HUES6 (cell line): ENCODE results near the gene MTNR1B.

Source experiments
- H3K27ac ChIP-seq: 2 replicates; pipeline ENCODE4 v1.7.0; 2013; ENCODE audit warnings: low read depth, mild to moderate bottlenecking, low read length, inconsistent platforms
- H3K27me3 ChIP-seq: 2 replicates; pipeline ENCODE4 v1.6.1; 2013; ENCODE audit warnings: low read length; ENCODE audit not compliant: control insufficient read depth, insufficient read depth
- H3K36me3 ChIP-seq: 2 replicates; pipeline ENCODE4 v1.6.1; 2013; ENCODE audit warnings: low read length; ENCODE audit not compliant: control insufficient read depth, insufficient read depth
- H3K4me1 ChIP-seq: 2 replicates; pipeline ENCODE4 v1.6.1; 2013; ENCODE audit warnings: low read length; ENCODE audit not compliant: control insufficient read depth, insufficient read depth
- H3K4me3 ChIP-seq: 2 replicates; pipeline ENCODE4 v1.5.1; 2013; ENCODE audit warnings: low read depth, low read length
- H3K9ac ChIP-seq: one replicate; pipeline ENCODE4 v1.6.1; 2013; ENCODE audit warnings: mild to moderate bottlenecking, low read length
- H3K9me3 ChIP-seq: 2 replicates; pipeline ENCODE4 v1.6.1; 2013; ENCODE audit warnings: low read depth, low read length; ENCODE audit not compliant: control insufficient read depth, insufficient read depth

Gene MTNR1B

GRCh38 chr11:92978271-92979111 is 9.0 kb downstream of the MTNR1B start:
- H3K9ac ChIP-seq = no peak overlapping the region
- H3K4me3 ChIP-seq = no peak overlapping the region
- H3K36me3 ChIP-seq = no peaks in the 10 kb centered on the region
- H3K9me3 ChIP-seq = no peaks in the 10 kb centered on the region
- H3K27ac ChIP-seq = no peak overlapping the region
- no peaks in the 10 kb centered on the region for H3K4me1 ChIP-seq
- no peaks in the 10 kb centered on the region for H3K27me3 ChIP-seq

DNA sequence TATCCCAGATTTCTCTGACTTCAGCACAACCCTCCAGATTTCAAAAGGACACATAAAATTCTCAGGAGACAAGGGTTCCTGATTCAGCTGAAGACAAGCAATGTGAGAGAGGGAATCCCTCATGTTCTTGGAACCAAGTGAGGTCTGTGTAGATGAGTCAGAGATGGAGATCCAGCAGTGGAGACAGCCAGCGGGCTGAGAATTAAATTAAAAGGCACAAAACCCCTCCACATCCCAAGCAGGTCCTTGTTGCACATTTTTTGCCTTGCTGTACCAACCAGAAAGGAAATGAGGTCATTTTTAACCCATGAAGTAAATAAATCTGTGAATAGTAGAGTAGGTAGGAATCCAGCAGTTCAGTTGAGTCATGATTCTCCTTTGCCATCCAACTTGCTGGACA is 9.7 kb downstream of the MTNR1B start:
- H3K9ac ChIP-seq = no peak overlapping the region
- no peaks in the 10 kb centered on the region for H3K27me3 ChIP-seq
- H3K27ac ChIP-seq = no peak overlapping the region

DNA sequence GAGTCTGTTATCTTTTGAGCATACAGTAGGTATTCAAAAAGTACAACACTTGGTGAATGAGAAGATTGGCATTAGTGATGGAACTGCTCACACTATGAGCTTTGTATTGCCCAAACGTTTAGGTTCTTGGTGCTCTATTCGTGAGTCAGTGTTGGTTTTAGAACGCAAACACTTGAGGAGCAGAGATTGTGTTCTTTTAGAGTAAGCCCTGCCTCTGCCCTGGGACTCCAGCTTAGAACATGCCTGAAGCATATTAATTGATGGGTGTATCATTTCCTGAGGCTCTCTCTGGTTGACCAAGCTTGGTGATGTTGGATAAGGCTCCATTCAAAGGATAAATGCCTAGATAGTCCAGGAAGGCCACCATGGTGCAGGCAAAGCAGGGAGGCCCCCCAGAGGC is 10.9 kb downstream of the MTNR1B start:
- H3K4me1 ChIP-seq = peaks cover 2% of the 10 kb centered on the region; the same call in 1 of the 2 replicates
- H3K27me3 ChIP-seq = no peaks in the 10 kb centered on the region
- H3K36me3 ChIP-seq = no peaks in the 10 kb centered on the region
- no peak overlapping the region for H3K4me3 ChIP-seq
- no peak overlapping the region for H3K27ac ChIP-seq
- no peak overlapping the region for H3K9ac ChIP-seq
- no peaks in the 10 kb centered on the region for H3K9me3 ChIP-seq

More for the DNA sequence above, 9.7 kb downstream of the MTNR1B start:
- H3K4me1 ChIP-seq = peaks cover 2% of the 10 kb centered on the region; the same call in 1 of the 2 replicates
- H3K4me3 ChIP-seq = no peak overlapping the region
- no peaks in the 10 kb centered on the region for H3K9me3 ChIP-seq
- H3K36me3 ChIP-seq = no peaks in the 10 kb centered on the region

DNA sequence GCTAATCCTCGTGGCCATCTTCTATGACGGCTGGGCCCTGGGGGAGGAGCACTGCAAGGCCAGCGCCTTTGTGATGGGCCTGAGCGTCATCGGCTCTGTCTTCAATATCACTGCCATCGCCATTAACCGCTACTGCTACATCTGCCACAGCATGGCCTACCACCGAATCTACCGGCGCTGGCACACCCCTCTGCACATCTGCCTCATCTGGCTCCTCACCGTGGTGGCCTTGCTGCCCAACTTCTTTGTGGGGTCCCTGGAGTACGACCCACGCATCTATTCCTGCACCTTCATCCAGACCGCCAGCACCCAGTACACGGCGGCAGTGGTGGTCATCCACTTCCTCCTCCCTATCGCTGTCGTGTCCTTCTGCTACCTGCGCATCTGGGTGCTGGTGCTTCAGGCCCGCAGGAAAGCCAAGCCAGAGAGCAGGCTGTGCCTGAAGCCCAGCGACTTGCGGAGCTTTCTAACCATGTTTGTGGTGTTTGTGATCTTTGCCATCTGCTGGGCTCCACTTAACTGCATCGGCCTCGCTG is 12.1 kb downstream of the MTNR1B start:
- no peaks in the 10 kb centered on the region for H3K27me3 ChIP-seq
- no peaks in the 10 kb centered on the region for H3K9me3 ChIP-seq
- no peaks in the 10 kb centered on the region for H3K36me3 ChIP-seq
- peaks cover 2% of the 10 kb centered on the region; the same call in 1 of the 2 replicates for H3K4me1 ChIP-seq
- H3K4me3 ChIP-seq = no peak overlapping the region
- no peak overlapping the region for H3K9ac ChIP-seq
- no peak overlapping the region for H3K27ac ChIP-seq

DNA sequence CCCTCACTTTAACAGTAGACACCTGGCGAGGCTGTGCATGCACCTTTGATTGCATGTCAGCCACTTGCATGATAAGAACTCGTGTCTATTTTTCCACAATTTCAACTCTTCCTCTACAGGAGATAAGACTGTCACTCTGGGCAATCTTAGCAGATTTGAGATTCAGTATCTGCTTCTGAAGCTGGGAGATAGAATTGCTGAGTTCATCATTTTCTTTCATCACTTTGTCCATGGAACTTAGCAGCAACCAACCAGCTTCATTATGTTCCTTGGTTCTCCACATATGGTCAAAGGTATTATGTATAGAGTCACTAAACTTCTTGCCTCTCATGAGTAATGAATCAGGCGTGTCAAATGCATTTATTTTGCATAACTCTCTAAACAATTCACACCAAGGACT is 17.1 kb downstream of the MTNR1B start:
- no peak overlapping the region for H3K9ac ChIP-seq
- H3K27me3 ChIP-seq = no peaks in the 10 kb centered on the region
- no peaks in the 10 kb centered on the region for H3K36me3 ChIP-seq
- no peak overlapping the region for H3K4me3 ChIP-seq
- peaks cover 2% of the 10 kb centered on the region; the same call in 1 of the 2 replicates for H3K4me1 ChIP-seq
- H3K27ac ChIP-seq = no peak overlapping the region
- peaks cover 10% of the 10 kb centered on the region for H3K9me3 ChIP-seq

- no peak overlapping the region for H3K27ac ChIP-seq
- no peaks in the 10 kb centered on the region for H3K36me3 ChIP-seq
- no peaks in the 10 kb centered on the region for H3K4me1 ChIP-seq
- H3K27me3 ChIP-seq = no peaks in the 10 kb centered on the region
- H3K9ac ChIP-seq = no peak overlapping the region
- H3K9me3 ChIP-seq = peaks cover 10% of the 10 kb centered on the region
- H3K4me3 ChIP-seq = no peak overlapping the region
Measured at GRCh38 chr11:92993004-92993403, 23.6 kb downstream of the MTNR1B start.

DNA sequence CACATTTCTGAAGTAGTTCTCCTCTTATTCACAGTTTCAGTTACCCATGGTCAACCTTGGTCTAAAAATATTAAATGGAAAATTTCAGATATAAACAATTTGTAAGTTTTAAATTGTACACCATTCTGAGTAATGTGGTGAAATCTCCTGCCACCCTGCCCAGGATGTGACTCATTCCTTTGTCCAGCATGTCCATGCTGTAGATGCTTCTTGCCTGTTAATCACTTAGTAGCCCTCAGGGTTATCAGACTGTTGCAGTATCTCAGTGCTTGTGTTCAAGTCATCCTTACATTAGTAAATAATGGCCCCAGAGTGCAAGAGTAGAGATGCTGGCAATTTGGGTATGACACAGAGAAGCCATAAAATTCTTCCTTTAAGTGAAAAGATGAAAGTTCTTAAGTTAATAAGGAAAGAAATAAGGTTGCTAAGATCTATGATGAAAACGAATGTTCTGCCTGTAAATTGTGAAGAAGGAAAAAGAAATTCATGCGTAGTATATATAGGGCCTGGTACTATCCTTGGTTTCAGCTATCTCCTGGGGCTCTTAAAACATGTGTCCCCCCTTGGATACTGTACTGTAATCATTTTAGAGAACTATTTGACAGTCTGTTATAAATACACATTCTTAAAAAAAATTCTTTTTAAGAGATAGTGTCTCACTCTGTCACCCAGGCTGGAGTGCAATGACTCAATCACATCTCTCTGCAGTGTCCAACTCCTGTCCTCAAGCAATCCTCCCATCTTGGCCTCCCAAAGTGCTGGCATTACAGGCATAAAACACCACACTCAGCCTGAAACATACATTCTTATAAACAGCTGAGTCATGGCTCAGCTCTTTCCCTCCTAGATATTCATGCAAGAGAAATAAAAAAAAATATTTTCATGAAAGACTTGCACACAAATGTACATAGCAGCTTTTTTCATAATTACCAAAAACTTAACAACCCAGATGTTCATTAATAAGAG is 31.3 kb downstream of the MTNR1B start:
- Histone ChIP-seq H3K9ac (no peak overlapping the region), H3K27ac (no peak overlapping the region), H3K4me3 (no peak overlapping the region), H3K9me3 (no peaks in the 10 kb centered on the region), H3K36me3 (no peaks in the 10 kb centered on the region), H3K4me1 (no peaks in the 10 kb centered on the region), H3K27me3 (no peaks in the 10 kb centered on the region)

GRCh38 chr11:93001806-93002205 is 32.4 kb downstream of the MTNR1B start:
- no peak overlapping the region for H3K4me3 ChIP-seq
- no peaks in the 10 kb centered on the region for H3K36me3 ChIP-seq
- no peaks in the 10 kb centered on the region for H3K4me1 ChIP-seq
- no peaks in the 10 kb centered on the region for H3K27me3 ChIP-seq
- no peak overlapping the region for H3K9ac ChIP-seq
- no peaks in the 10 kb centered on the region for H3K9me3 ChIP-seq
- no peak overlapping the region for H3K27ac ChIP-seq

DNA sequence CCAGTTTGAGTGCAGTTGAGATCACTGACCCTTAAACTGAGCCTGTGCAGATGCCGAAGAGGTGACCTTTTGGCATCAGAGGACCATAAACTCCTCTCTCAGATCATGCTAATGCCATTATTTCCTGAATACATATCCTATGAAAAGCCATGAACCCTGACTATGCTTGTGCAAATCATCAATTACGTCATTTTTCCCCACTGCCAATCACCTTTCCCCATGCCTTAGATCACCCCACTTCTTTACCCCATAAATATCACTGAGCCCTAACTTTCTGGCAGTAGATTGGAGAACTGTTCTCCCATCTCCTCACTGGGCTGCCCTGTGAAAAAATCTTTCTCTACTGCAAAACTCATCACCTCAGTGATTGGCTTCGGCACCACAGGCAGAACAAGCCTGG is 32.9 kb downstream of the MTNR1B start:
- Histone ChIP-seq H3K36me3 (no peaks in the 10 kb centered on the region), H3K27ac (no peak overlapping the region), H3K4me3 (no peak overlapping the region), H3K9ac (no peak overlapping the region), H3K9me3 (no peaks in the 10 kb centered on the region), H3K27me3 (no peaks in the 10 kb centered on the region), H3K4me1 (no peaks in the 10 kb centered on the region)

DNA sequence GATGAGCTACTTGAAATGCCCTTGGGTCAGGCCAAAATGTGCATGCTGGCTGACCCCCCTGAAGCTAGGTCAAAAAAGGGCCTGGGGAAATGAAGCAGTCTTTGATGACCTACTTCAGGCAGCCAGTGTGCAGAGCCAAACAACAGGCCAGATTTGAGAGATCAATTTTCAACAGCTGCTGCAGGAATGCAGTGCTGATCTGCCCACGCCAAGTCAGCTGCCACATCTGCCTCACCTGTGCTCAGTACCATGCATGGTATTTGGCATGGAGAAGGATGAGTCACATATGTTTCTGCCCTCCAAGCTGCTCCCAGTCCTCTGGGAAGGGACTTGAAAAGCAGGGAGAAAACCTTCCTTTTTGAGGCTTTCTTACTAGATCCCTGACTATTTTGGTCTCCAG is 35.8 kb downstream of the MTNR1B start:
- Histone ChIP-seq H3K36me3 (no peaks in the 10 kb centered on the region), H3K27ac (no peak overlapping the region)

DNA sequence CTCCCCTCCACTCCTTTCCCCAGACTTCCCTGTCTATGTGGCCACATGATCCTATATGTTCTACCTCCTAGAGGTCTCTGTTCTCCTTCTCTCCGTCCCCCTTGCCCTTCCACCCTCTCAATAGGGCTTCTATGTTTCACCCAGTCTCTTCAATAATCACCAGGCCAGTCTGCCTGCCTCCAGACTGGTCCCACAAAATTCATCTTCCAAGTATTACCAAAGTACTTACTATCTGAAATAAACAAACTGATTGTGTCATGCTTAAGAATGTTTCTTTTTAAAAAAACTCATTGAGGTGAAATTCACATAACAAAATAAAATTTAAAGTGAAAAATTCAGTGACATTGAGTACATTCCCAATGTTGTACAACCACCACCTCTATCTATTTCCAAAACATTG is 44.2 kb downstream of the MTNR1B start:
- H3K9ac ChIP-seq = no peak overlapping the region
- H3K9me3 ChIP-seq = peaks cover 24% of the 10 kb centered on the region
- no peaks in the 10 kb centered on the region for H3K36me3 ChIP-seq
- no peaks in the 10 kb centered on the region for H3K4me1 ChIP-seq
- no peak overlapping the region for H3K27ac ChIP-seq
- no peak overlapping the region for H3K4me3 ChIP-seq
- H3K27me3 ChIP-seq = no peaks in the 10 kb centered on the region

More for the DNA sequence above, 35.8 kb downstream of the MTNR1B start:
- Histone ChIP-seq H3K27me3 (no peaks in the 10 kb centered on the region), H3K9ac (no peak overlapping the region), H3K4me3 (no peak overlapping the region), H3K9me3 (no peaks in the 10 kb centered on the region), H3K4me1 (no peaks in the 10 kb centered on the region)
